CD4-positive, alpha-beta T cell treated with Interleukin-6 for 4 hours (primary cell): ENCODE results near the gene INPP4A.
A peak's percentile ranks its signal among the peaks of the same experiment; 100 is the strongest.
"Not testable (repeated sequence)": the region's sequence is repeated elsewhere in the genome, so short reads cannot be mapped to it uniquely, and the experiment has no call there.

Source experiments
- DNase-seq: peaks from one replicate; pipeline ENCODE4 v3.0.0-alpha.2; 2020; ENCODE audit warnings: mixed read lengths

The INPP4A gene

GRCh38 chr2:98569197-98569793, 124.6 kb downstream of the INPP4A start:
- DNase-seq, result peak; percentile 79

GRCh38 chr2:98569915-98570314, 125.3 kb downstream of the INPP4A start:
- no peak for DNase-seq

- DNase-seq, result no peak
Measured at GRCh38 chr2:98570356-98570755, 125.7 kb downstream of the INPP4A start.

GRCh38 chr2:98571121-98571701, 126.6 kb downstream of the INPP4A start:
- no peak for DNase-seq

GRCh38 chr2:98571796-98572195, 127.1 kb downstream of the INPP4A start:
- DNase-seq, result no peak

GRCh38 chr2:98572211-98572610, 127.6 kb downstream of the INPP4A start:
- DNase-seq, result no peak

GRCh38 chr2:98572676-98573075, 128.0 kb downstream of the INPP4A start:
- no peak for DNase-seq

GRCh38 chr2:98573426-98573825, 128.8 kb downstream of the INPP4A start:
- DNase-seq, result no peak

GRCh38 chr2:98576666-98577312, 132.1 kb downstream of the INPP4A start:
- no peak for DNase-seq

- no peak for DNase-seq
Measured at GRCh38 chr2:98577313-98577712, 132.7 kb downstream of the INPP4A start.

- DNase-seq, result no peak
Measured at GRCh38 chr2:98578231-98578630, 133.6 kb downstream of the INPP4A start.

- DNase-seq, result no peak
Measured at GRCh38 chr2:98579926-98580325, 135.3 kb downstream of the INPP4A start.

- DNase-seq, result no peak
Measured at GRCh38 chr2:98580656-98581284, 136.1 kb downstream of the INPP4A start.

GRCh38 chr2:98582523-98582922, 137.9 kb downstream of the INPP4A start:
- no peak for DNase-seq

- DNase-seq, result no peak
Measured at GRCh38 chr2:98583276-98583675, 138.6 kb downstream of the INPP4A start.

- DNase-seq, result no peak
Measured at GRCh38 chr2:98583816-98584618, 139.4 kb downstream of the INPP4A start.

- no peak for DNase-seq
Measured at GRCh38 chr2:98585386-98585785, 140.7 kb downstream of the INPP4A start.

- no peak for DNase-seq
Measured at GRCh38 chr2:98586551-98587140, 142.0 kb downstream of the INPP4A start.

- DNase-seq, result peak; percentile 12
Measured at GRCh38 chr2:98588880-98589431, 144.3 kb downstream of the INPP4A start.

- DNase-seq, result no peak
Measured at GRCh38 chr2:98589489-98589888, 144.8 kb downstream of the INPP4A start.

GRCh38 chr2:98592565-98592964, 147.9 kb downstream of the INPP4A start:
- DNase-seq, result no peak

GRCh38 chr2:98594665-98595064, 150.0 kb downstream of the INPP4A start:
- DNase-seq, result not testable (repeated sequence)
